Osteocyte (in vitro differentiated cells): ENCODE measurements around the gene FAM47E. TPM values are rescaled to one million over a fixed set of nuclear protein-coding genes. Genes with fewer than 3 reads are reported as not detected.
A peak's percentile ranks its signal among the peaks of the same experiment; 100 is the strongest.

Source experiments
- DNase-seq: peaks from one replicate; pipeline ENCODE4 v3.0.0; 2021; ENCODE audit warnings: mixed read lengths; ENCODE audit not compliant: unreplicated experiment; ENCODE audit errors: extremely low spot score
- H3K27ac Mint-ChIP-seq: one replicate; pipeline ENCODE4 v1.8.0; 2021; ENCODE audit warnings: mild to moderate bottlenecking, mixed read lengths; ENCODE audit not compliant: unreplicated experiment
- H3K27me3 Mint-ChIP-seq: one replicate; pipeline ENCODE4 v1.8.0; 2021; ENCODE audit warnings: mixed read lengths; ENCODE audit not compliant: unreplicated experiment
- H3K36me3 Mint-ChIP-seq: one replicate; pipeline ENCODE4 v1.8.0; 2021; ENCODE audit warnings: mixed read lengths; ENCODE audit not compliant: unreplicated experiment
- H3K4me1 Mint-ChIP-seq: one replicate; pipeline ENCODE4 v1.8.0; 2021; ENCODE audit warnings: mixed read lengths; ENCODE audit not compliant: unreplicated experiment
- H3K4me3 Mint-ChIP-seq: one replicate; pipeline ENCODE4 v1.8.0; 2021; ENCODE audit warnings: mild to moderate bottlenecking, moderate library complexity, mixed read lengths; ENCODE audit not compliant: unreplicated experiment
- H3K9me3 Mint-ChIP-seq: one replicate; pipeline ENCODE4 v1.8.0; 2021; ENCODE audit warnings: mixed read lengths; ENCODE audit not compliant: unreplicated experiment
- long read RNA-seq: library from polyadenylated mRNA; unstranded; transcript quantifications from one replicate; pipeline ENCODE4 v2.0.0, GENCODE V29; 2021
- total RNA-seq: library from RNA; stranded (reverse); gene quantifications from 2 replicates; pipeline ENCODE4 v1.2.1, GENCODE V29; 2021
- TF ChIP-seq, protein P1 (sequence below): fragments of 200-600 bp; sonication (generic); IDR thresholded peaks from 2 replicates; pipeline ENCODE4 v1.5.0; 2021; ENCODE audit warnings: antibody characterized with exemption, mild to moderate bottlenecking, moderate library complexity

The FAM47E gene, protein sequence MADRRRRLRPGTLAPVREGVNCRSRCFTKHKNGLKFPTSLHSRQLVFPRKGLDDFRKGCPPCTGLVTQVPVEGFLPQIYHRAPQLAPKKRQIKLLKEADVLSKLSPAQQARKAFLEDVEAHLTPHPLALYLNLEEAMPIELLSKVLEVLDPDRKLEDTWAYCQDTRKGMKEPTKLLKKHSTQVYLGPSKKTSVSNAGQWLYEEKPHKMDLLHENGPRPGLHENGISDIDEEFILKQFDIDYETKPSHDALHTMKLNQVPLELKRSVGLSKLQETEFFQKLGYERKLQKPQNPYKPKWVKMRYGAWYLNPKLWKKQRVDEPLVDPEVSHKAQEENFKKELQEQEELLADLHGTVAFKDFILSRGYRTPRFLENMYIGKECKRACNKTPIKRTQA
- 0.55 and 0.70 TPM in 2 replicates for total RNA-seq
- long read RNA-seq: 0 reads

DNA sequence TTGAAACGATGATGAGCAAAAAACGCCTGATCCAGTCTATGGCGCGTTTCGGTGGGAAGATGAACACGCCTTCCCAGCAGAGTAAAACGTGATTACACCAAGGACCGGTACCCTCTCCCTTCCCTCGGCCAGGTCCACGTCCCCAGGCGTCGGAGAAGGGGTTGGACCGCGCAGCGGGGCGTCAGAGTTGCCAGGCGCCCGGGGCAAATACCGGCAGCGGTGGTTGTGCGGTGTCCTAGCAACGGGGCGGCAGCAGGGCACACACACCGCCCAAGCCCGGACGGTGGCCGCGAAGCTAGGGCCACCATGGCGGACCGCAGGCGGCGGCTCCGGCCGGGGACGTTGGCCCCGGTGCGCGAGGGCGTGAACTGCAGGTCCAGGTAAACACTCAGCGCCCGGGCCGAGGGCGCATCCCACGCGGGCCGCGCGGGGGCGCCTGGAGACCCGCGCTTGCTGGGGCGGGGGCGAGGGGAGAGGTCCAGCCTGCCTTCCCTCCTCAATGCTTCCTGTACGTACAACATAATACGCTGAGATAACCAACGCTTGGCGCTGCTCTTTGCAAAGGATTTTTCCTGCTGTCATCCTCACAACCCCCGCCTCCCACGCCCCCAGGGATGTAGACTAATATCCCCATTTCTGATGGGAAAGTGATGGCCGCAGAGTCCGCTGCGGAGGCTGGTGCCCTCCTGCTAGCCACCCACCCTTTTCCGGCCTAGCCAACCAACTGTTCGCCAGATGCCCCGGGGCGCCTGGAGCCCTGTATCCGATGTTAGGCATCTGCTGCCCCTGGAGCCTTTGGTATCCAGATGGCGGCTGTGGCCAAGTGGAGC, at the start of gene FAM47E:
TSS of gene FAM47E (plus strand) at position 281 of the 830 bp plus-strand sequence. CDS start at position 307, 26 bp downstream.
- Mint-ChIP-seq H3K4me3 (peak within 1 kb of the TSS; percentile 81), H3K36me3 (no peaks in the 10 kb centered on the region), H3K4me1 (peaks cover 9% of the 10 kb centered on the region), H3K27ac (peak within 1 kb of the TSS; percentile 69), H3K27me3 (peaks cover 89% of the 10 kb centered on the region), H3K9me3 (no peaks in the 10 kb centered on the region)
- TF ChIP-seq, protein P1, sequence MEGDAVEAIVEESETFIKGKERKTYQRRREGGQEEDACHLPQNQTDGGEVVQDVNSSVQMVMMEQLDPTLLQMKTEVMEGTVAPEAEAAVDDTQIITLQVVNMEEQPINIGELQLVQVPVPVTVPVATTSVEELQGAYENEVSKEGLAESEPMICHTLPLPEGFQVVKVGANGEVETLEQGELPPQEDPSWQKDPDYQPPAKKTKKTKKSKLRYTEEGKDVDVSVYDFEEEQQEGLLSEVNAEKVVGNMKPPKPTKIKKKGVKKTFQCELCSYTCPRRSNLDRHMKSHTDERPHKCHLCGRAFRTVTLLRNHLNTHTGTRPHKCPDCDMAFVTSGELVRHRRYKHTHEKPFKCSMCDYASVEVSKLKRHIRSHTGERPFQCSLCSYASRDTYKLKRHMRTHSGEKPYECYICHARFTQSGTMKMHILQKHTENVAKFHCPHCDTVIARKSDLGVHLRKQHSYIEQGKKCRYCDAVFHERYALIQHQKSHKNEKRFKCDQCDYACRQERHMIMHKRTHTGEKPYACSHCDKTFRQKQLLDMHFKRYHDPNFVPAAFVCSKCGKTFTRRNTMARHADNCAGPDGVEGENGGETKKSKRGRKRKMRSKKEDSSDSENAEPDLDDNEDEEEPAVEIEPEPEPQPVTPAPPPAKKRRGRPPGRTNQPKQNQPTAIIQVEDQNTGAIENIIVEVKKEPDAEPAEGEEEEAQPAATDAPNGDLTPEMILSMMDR: peak; percentile 55
- DNase-seq: peak; percentile 93

DNA sequence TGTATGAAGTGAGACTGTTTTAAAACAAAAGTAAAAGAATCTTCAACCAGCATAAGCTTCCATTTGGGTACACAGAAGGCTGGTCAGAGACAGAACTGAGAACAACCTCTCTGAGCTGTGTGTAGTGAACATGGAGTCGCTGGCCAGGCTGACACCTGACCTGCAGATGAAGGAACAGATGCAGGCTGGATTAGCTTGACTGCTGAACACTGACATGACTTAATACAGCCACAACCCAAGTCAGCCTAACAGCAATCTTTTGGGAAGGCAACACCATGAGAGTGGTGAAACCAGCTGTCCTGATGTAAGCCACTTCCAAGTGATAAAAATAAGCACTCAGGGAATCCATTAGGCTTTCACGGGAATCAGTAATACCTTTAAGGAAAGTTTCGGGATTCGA, 48.0 kb upstream of the FAM47E start:
- no peaks in the 10 kb centered on the region for H3K27me3 Mint-ChIP-seq
- H3K27ac Mint-ChIP-seq: no peak overlapping the region
- no peaks in the 10 kb centered on the region for H3K9me3 Mint-ChIP-seq
- peaks cover 48% of the 10 kb centered on the region for H3K4me1 Mint-ChIP-seq
- H3K36me3 Mint-ChIP-seq: peaks cover 4% of the 10 kb centered on the region
- TF ChIP-seq, protein P1: no peak
- DNase-seq: peak; percentile 15
- H3K4me3 Mint-ChIP-seq: no peak overlapping the region

- TF ChIP-seq, protein P1: no peak
- no peaks in the 10 kb centered on the region for H3K9me3 Mint-ChIP-seq
- peaks cover 43% of the 10 kb centered on the region for H3K4me1 Mint-ChIP-seq
- no peak overlapping the region for H3K4me3 Mint-ChIP-seq
- DNase-seq: peak; percentile 3
- no peak overlapping the region for H3K27ac Mint-ChIP-seq
- peaks cover 4% of the 10 kb centered on the region for H3K36me3 Mint-ChIP-seq
- no peaks in the 10 kb centered on the region for H3K27me3 Mint-ChIP-seq
Observed at GRCh38 chr4:76204936-76205335, 46.6 kb upstream of the FAM47E start.

- H3K36me3 Mint-ChIP-seq: peaks cover 4% of the 10 kb centered on the region
- no peak overlapping the region for H3K4me3 Mint-ChIP-seq
- DNase-seq: no peak
- no peak overlapping the region for H3K27ac Mint-ChIP-seq
- peaks cover 44% of the 10 kb centered on the region for H3K4me1 Mint-ChIP-seq
- TF ChIP-seq, protein P1: no peak
- no peaks in the 10 kb centered on the region for H3K9me3 Mint-ChIP-seq
- no peaks in the 10 kb centered on the region for H3K27me3 Mint-ChIP-seq
Observed at GRCh38 chr4:76205476-76205875, 46.0 kb upstream of the FAM47E start.
